Mucosa of stomach (tissue), 1 donor: ENCODE results near the gene ZNF273.
"Not testable (repeated sequence)": the region's sequence is repeated elsewhere in the genome, so short reads cannot be mapped to it uniquely, and the experiment has no call there.

Source experiments
- H3K27me3 ChIP-seq: one replicate; pipeline ENCODE4 v1.7.0; 2013; ENCODE audit warnings: mild to moderate bottlenecking, low read length; ENCODE audit not compliant: control insufficient read depth, insufficient read depth
- H3K36me3 ChIP-seq: one replicate; pipeline ENCODE4 v1.7.0; 2013; ENCODE audit warnings: low read length; ENCODE audit not compliant: control insufficient read depth, insufficient read depth
- H3K4me1 ChIP-seq: one replicate; pipeline ENCODE4 v1.7.0; 2013; ENCODE audit warnings: mild to moderate bottlenecking, low read length; ENCODE audit not compliant: control insufficient read depth, insufficient read depth
- H3K4me3 ChIP-seq: one replicate; pipeline ENCODE4 v1.7.0; 2013; ENCODE audit warnings: low read length
- H3K9ac ChIP-seq: one replicate; pipeline ENCODE4 v1.7.0; 2013; ENCODE audit warnings: mild to moderate bottlenecking, low read length, moderate library complexity
- H3K9me3 ChIP-seq: one replicate; pipeline ENCODE4 v1.7.0; 2013; ENCODE audit warnings: mild to moderate bottlenecking, low read length, moderate library complexity; ENCODE audit not compliant: control insufficient read depth
- donor health status: Pancreatic carcinoma.

The ZNF273 gene

GRCh38 chr7:64944667-64945502 lies 41.8 kb downstream of the ZNF273 start:
- peaks cover 28% of the 10 kb centered on the region for H3K27me3 ChIP-seq
- not testable (repeated sequence) for H3K36me3 ChIP-seq, H3K4me3 ChIP-seq, H3K9ac ChIP-seq, H3K4me1 ChIP-seq, H3K9me3 ChIP-seq

- H3K27me3 ChIP-seq = peaks cover 28% of the 10 kb centered on the region
- no peaks in the 10 kb centered on the region for H3K36me3 ChIP-seq
- H3K4me3 ChIP-seq = no peak overlapping the region
Measured at GRCh38 chr7:64945503-64946175, 42.6 kb downstream of the ZNF273 start.

GRCh38 chr7:64946772-64947171 lies 43.7 kb downstream of the ZNF273 start:
- Histone ChIP-seq H3K9ac (peak overlapping the region; percentile 54), H3K9me3 (no peaks in the 10 kb centered on the region), H3K27me3 (peaks cover 28% of the 10 kb centered on the region), H3K4me3 (no peak overlapping the region), H3K4me1 (peaks cover 6% of the 10 kb centered on the region), H3K36me3 (no peaks in the 10 kb centered on the region)

More at GRCh38 chr7:64945503-64946175, 42.6 kb downstream of the ZNF273 start:
- Histone ChIP-seq H3K9ac (no peak overlapping the region), H3K9me3 (no peaks in the 10 kb centered on the region), H3K4me1 (peaks cover 6% of the 10 kb centered on the region)

GRCh38 chr7:64947252-64948000 lies 44.4 kb downstream of the ZNF273 start:
- Histone ChIP-seq H3K36me3 (no peaks in the 10 kb centered on the region), H3K4me3 (peak overlapping the region; percentile 28), H3K4me1 (peaks cover 6% of the 10 kb centered on the region), H3K9me3 (no peaks in the 10 kb centered on the region), H3K9ac (peak overlapping the region; percentile 54), H3K27me3 (peaks cover 28% of the 10 kb centered on the region)

GRCh38 chr7:64948774-64949173 lies 45.7 kb downstream of the ZNF273 start:
- not testable (repeated sequence) for H3K4me1 ChIP-seq, H3K4me3 ChIP-seq, H3K9ac ChIP-seq, H3K36me3 ChIP-seq, H3K9me3 ChIP-seq
- peaks cover 28% of the 10 kb centered on the region for H3K27me3 ChIP-seq

- not testable (repeated sequence) for H3K4me1 ChIP-seq, H3K9me3 ChIP-seq, H3K4me3 ChIP-seq, H3K36me3 ChIP-seq, H3K9ac ChIP-seq
- H3K27me3 ChIP-seq = peaks cover 28% of the 10 kb centered on the region
Measured at GRCh38 chr7:64950673-64951072, 47.6 kb downstream of the ZNF273 start.

GRCh38 chr7:64951250-64951848 lies 48.3 kb downstream of the ZNF273 start:
- Histone ChIP-seq H3K9ac (no peak overlapping the region), H3K4me1 (peaks cover 6% of the 10 kb centered on the region), H3K36me3 (no peaks in the 10 kb centered on the region), H3K9me3 (no peaks in the 10 kb centered on the region), H3K27me3 (peaks cover 22% of the 10 kb centered on the region), H3K4me3 (no peak overlapping the region)

GRCh38 chr7:64959072-64959747 lies 56.1 kb downstream of the ZNF273 start:
- Histone ChIP-seq H3K9me3 (no peaks in the 10 kb centered on the region), H3K27me3 (no peaks in the 10 kb centered on the region), H3K36me3 (no peaks in the 10 kb centered on the region), H3K9ac (no peak overlapping the region), H3K4me1 (no peaks in the 10 kb centered on the region), H3K4me3 (no peak overlapping the region)

- no peaks in the 10 kb centered on the region for H3K27me3 ChIP-seq
- H3K9me3 ChIP-seq = no peaks in the 10 kb centered on the region
- H3K36me3 ChIP-seq = no peaks in the 10 kb centered on the region
- no peaks in the 10 kb centered on the region for H3K4me1 ChIP-seq
- H3K9ac ChIP-seq = no peak overlapping the region
- no peak overlapping the region for H3K4me3 ChIP-seq
Measured at GRCh38 chr7:64965594-64965993, 62.5 kb downstream of the ZNF273 start.

- Histone ChIP-seq H3K4me3 (no peak overlapping the region), H3K9ac (no peak overlapping the region), H3K9me3 (peaks cover 14% of the 10 kb centered on the region), H3K36me3 (no peaks in the 10 kb centered on the region), H3K4me1 (no peaks in the 10 kb centered on the region), H3K27me3 (no peaks in the 10 kb centered on the region)
Measured at GRCh38 chr7:64978497-64979203, 75.6 kb downstream of the ZNF273 start.
